ENCODE measurements around the gene FLRT1. TPM values are rescaled to one million over a fixed set of nuclear protein-coding genes. Genes with fewer than 3 reads are reported as not detected.

FLRT1 gene
- total and polyA plus RNA-seq, 7 donors, result 0.03 to 0.10 (median 0.08) TPM; not detected in 2

DNA sequence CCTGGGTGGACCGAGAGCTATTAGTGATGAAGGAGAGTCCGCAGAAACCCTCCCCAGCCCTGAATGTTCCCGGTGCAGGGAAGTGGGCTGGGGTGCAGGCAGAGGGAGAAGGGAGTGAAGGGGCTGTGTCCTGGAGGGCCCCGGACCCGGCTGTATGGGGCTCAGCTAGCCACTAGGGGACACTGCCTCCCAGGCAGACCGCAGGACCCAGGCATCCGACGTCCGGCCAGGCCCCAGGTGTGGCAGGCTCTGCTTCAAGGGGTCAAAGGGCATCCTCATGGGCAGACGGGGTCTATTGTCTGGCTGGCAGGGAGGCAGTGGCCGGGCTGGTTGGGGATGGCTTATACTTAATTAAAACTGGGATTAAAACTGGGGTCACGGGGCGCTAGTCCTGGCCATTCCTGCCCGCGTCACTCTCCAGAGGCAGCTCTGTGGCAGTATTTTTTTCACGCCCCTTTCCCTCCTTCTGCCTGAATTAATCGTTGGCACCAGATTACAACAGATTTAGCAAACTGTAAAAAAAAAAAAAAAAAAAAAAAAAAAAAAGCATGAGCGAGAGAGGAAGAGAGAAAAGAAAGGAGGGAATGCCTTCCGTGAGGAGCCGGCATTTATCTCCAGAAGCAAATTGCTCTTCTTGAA, 5.1 kb downstream of the FLRT1 start:
- 67 to 76% (median 76%) methylated on average over 19 to 20 of the region's 20 CpGs for WGBS, 3 donors
- H3K4me3 ChIP-seq, result no peak overlapping the region
- no peak for ATAC-seq
- no peak for DNase-seq
- no peak overlapping the region for H3K27ac ChIP-seq
- H3K9me3 ChIP-seq, result no peaks in the 10 kb centered on the region
- peaks cover 15% of the 10 kb centered on the region for H3K4me1 ChIP-seq
- TF ChIP-seq, protein P1, sequence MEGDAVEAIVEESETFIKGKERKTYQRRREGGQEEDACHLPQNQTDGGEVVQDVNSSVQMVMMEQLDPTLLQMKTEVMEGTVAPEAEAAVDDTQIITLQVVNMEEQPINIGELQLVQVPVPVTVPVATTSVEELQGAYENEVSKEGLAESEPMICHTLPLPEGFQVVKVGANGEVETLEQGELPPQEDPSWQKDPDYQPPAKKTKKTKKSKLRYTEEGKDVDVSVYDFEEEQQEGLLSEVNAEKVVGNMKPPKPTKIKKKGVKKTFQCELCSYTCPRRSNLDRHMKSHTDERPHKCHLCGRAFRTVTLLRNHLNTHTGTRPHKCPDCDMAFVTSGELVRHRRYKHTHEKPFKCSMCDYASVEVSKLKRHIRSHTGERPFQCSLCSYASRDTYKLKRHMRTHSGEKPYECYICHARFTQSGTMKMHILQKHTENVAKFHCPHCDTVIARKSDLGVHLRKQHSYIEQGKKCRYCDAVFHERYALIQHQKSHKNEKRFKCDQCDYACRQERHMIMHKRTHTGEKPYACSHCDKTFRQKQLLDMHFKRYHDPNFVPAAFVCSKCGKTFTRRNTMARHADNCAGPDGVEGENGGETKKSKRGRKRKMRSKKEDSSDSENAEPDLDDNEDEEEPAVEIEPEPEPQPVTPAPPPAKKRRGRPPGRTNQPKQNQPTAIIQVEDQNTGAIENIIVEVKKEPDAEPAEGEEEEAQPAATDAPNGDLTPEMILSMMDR (IDR thresholded peaks at IDR 0.05), result peak; percentile 32
- H3K27me3 ChIP-seq (ENCODE audit: insufficient read depth in 3 of 3, low read length in 2 of 3), result no peaks in the 10 kb centered on the region
- no peaks in the 10 kb centered on the region for H3K36me3 ChIP-seq (ENCODE audit: insufficient read depth in 1 of 2, low read depth in 1 of 2)
- intact Hi-C loops (cut with DNase I), result no loop called here

DNA sequence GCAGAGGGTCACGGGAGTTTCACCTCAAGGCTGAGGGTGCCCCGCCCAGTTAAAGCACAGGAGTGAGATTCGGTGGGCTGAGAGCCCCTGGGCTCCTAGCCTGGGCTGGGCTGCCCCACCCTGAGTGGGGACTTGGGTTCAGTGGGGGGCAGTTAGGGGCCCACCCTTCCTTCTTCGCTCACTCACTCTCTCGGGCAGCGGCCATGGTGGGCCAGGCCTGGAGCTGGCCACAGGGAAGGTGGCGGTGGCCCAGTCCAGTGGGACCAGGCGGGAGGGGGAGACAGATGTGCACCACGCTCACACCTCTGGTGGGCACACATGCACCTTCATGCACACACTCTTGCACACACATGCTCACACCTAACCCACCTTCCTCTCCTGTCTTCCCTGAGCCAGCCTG, 6.1 kb downstream of the FLRT1 start:
- no peaks in the 10 kb centered on the region for H3K36me3 ChIP-seq (ENCODE audit: insufficient read depth in 1 of 2, low read depth in 1 of 2)
- no peaks in the 10 kb centered on the region for H3K27me3 ChIP-seq (ENCODE audit: insufficient read depth in 3 of 3, low read length in 2 of 3)
- intact Hi-C loops (cut with DNase I), result no loop called here
- H3K27ac ChIP-seq, result no peak overlapping the region
- H3K4me1 ChIP-seq, result peaks cover 9% of the 10 kb centered on the region
- H3K4me3 ChIP-seq, result no peak overlapping the region
- DNase-seq (no peak), ATAC-seq (no peak)
- H3K9me3 ChIP-seq, result no peaks in the 10 kb centered on the region
- WGBS, 3 donors, result 87 to 95% (median 92%) methylated on average over 5 to 9 of the region's 9 CpGs
- TF ChIP-seq, protein P1 (IDR thresholded peaks at IDR 0.05), result no peak

DNA sequence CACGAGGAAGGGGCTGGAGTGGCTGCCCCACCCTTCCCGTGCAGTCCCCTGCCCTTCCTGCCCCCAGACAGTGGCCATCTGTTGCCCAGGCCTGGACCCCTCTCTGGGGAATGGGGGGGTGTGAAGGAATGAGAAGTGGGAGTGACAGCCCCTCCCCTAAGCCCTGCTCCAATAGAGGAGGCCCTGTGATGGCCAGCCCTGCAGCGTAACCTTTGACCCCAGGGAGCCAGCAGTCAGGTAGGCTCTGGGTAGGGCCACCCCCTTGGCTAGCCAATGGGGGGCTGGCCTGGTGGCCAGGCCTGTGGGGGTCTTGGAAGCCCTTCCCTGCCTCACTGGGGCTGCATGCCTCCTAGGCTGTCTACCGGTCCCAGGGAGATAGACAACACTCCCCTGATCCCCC, 6.6 kb downstream of the FLRT1 start:
- TF ChIP-seq, protein P1 (IDR thresholded peaks at IDR 0.05), result no peak
- intact Hi-C loops (cut with DNase I), result no loop called here
- no peaks in the 10 kb centered on the region for H3K9me3 ChIP-seq
- H3K27ac ChIP-seq, result no peak overlapping the region
- ATAC-seq (no peak), DNase-seq (no peak)
- H3K36me3 ChIP-seq (ENCODE audit: insufficient read depth in 1 of 2, low read depth in 1 of 2), result no peaks in the 10 kb centered on the region
- H3K4me3 ChIP-seq, result no peak overlapping the region
- 83 to 87% (median 87%) methylated on average over 4 of the region's 4 CpGs for WGBS, 3 donors
- H3K4me1 ChIP-seq, result peaks cover 4% of the 10 kb centered on the region
- no peaks in the 10 kb centered on the region for H3K27me3 ChIP-seq (ENCODE audit: insufficient read depth in 3 of 3, low read length in 2 of 3)

DNA sequence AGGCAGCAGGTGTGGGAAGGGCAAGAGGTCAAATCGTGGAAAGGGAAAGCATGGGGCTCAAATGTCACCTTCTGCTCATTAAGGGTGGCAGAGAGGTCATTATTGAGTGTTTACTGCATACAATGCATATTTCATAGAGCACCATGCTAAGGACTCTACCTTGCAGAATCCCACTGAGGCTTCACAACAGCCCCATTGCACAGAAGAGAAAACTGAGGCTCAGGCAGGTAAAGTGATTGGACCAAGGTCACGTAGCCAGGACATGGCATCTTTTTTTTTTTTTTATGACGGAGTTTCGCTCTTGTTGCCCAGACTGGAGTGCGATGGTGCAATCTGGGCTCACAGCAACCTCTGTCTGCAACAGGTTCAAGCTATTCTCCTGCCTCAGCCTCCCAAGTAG, 7.8 kb downstream of the FLRT1 start:
- no peak overlapping the region for H3K4me3 ChIP-seq

More for the DNA sequence above, 7.8 kb downstream of the FLRT1 start:
- intact Hi-C loops (cut with DNase I), result no loop called here
- no peaks in the 10 kb centered on the region for H3K9me3 ChIP-seq
- no peak overlapping the region for H3K27ac ChIP-seq
- H3K36me3 ChIP-seq (ENCODE audit: insufficient read depth in 1 of 2, low read depth in 1 of 2), result no peaks in the 10 kb centered on the region
- no peaks in the 10 kb centered on the region for H3K27me3 ChIP-seq (ENCODE audit: insufficient read depth in 3 of 3, low read length in 2 of 3)
- H3K4me1 ChIP-seq, result peaks cover 5% of the 10 kb centered on the region
- ATAC-seq (no peak), DNase-seq (no peak)
- TF ChIP-seq, protein P1 (IDR thresholded peaks at IDR 0.05), result no peak
- 78 to 89% (median 84%) methylated on average over 5 of the region's 5 CpGs for WGBS, 3 donors
